GM12878 (cell line): ENCODE measurements around the gene IQGAP3. TPM values are rescaled to one million over a fixed set of nuclear protein-coding genes. Genes with fewer than 3 reads are reported as not detected.

Experiments used
- ASH2L ChIP-seq: fragments of 300-600, 200-600 bp; sonication (generic); IDR thresholded peaks from 2 replicates; pipeline ENCODE4 v1.6.1; 2017; ENCODE audit warnings: low read depth, mild to moderate bottlenecking, borderline replicate concordance
- BCLAF1 ChIP-seq: fragments of 450-650 bp; IDR thresholded peaks from 2 replicates; pipeline ENCODE4 v1.6.1; 2017; ENCODE audit warnings: antibody characterized with exemption, mild to moderate bottlenecking, moderate library complexity
- CBX3 ChIP-seq: fragments of 200-600 bp; sonication (generic); IDR thresholded peaks from 2 replicates; pipeline ENCODE4 v1.6.1; 2016; ENCODE audit warnings: low read depth, borderline replicate concordance
- CEBPB ChIP-seq, 2 experiments: fragments of 150-350 bp in 1 of 2; IDR thresholded peaks; 2 replicates each; pipeline ENCODE4 v1.6.1; 2012 to 2014; ENCODE audit warnings: low read depth in 2 of 2, low read length in 2 of 2, borderline replicate concordance in 1 of 2, inconsistent platforms in 1 of 2
- ETV6 ChIP-seq, 2 experiments: fragments of 450-650 bp in 1 of 2; IDR thresholded peaks in 1 of 2; conservative IDR thresholded peaks in 1 of 2; 2 replicates each; pipeline ENCODE4 v1.6.1; 2014; ENCODE audit warnings: antibody characterized with exemption in 1 of 2, borderline replicate concordance in 1 of 2, low read depth in 1 of 2, mild to moderate bottlenecking in 1 of 2, moderate library complexity in 1 of 2
- MLLT1 ChIP-seq: fragments of 450-650 bp; IDR thresholded peaks from 2 replicates; pipeline ENCODE4 v1.6.1; 2016; ENCODE audit warnings: mild to moderate bottlenecking
- MTA3 ChIP-seq: IDR thresholded peaks from 2 replicates; pipeline ENCODE4 v1.6.1; 2012; ENCODE audit warnings: low read length, inconsistent platforms, borderline replicate concordance
- PRDM15 ChIP-seq: fragments of 450-650 bp; formaldehyde crosslinking; IDR thresholded peaks from 2 replicates; pipeline ENCODE4 v1.4.0; 2020; ENCODE audit warnings: mild to moderate bottlenecking, moderate library complexity
- SIX5 ChIP-seq: IDR thresholded peaks from 2 replicates; pipeline ENCODE4 v1.6.1; 2011; ENCODE audit warnings: mild to moderate bottlenecking, low read depth, low read length, moderate library complexity; ENCODE audit not compliant: severe bottlenecking
- TAF1 ChIP-seq: IDR thresholded peaks from 2 replicates; pipeline ENCODE4 v1.6.1; 2011; ENCODE audit warnings: mild to moderate bottlenecking, low read depth, low read length, borderline replicate concordance
- YBX1 ChIP-seq: fragments of 450-650 bp; IDR thresholded peaks from 2 replicates; pipeline ENCODE4 v1.6.1; 2016; ENCODE audit warnings: antibody characterized with exemption
- YY1 ChIP-seq: IDR thresholded peaks from 2 replicates; pipeline ENCODE4 v1.6.1; 2011; ENCODE audit warnings: low read depth, mild to moderate bottlenecking, low read length
- polyA plus RNA-seq, 11 experiments: library from polyadenylated mRNA; depleted of rRNA in 4 of 11; unstranded in 6 of 11; stranded (reverse) in 5 of 11; fragments of >200 nt; fragmentation: Nextera tagmentation in 4 of 11; fragmentation: Illumina TruSeq in 1 of 11; extraction: Ambion mirVana in 4 of 11; extraction: Trizol in 1 of 11; gene quantifications; 1 replicate in 1 of 11; 2 replicates in 10 of 11; pipeline versions ENCODE4 v1.2.1 to v1.2.3, GENCODE V29; 2011 to 2016; ENCODE audit warnings: inconsistent platforms in 2 of 11, missing spikeins in 2 of 11, low read depth in 1 of 11
- total RNA-seq, 4 experiments: library from RNA; depleted of rRNA in 3 of 4; stranded (reverse); fragments of >200 nt in 3 of 4; fragmentation: Illumina TruSeq in 1 of 4; extraction: Trizol in 1 of 4; gene quantifications; 2 replicates each; pipeline versions ENCODE4 v1.2.1 to v1.2.3, GENCODE V29; 2013 to 2021
- TF ChIP-seq, protein P1 (sequence below): fragments of 450-650 bp; IDR thresholded peaks from 2 replicates; pipeline ENCODE4 v1.6.1; 2018; ENCODE audit warnings: mild to moderate bottlenecking, low read depth, moderate library complexity; ENCODE audit not compliant: partially characterized antibody
- TF ChIP-seq, protein P2 (sequence below): fragments of 450-650 bp; conservative IDR thresholded peaks from 2 replicates; pipeline ENCODE4 v1.6.1; 2017; ENCODE audit warnings: mild to moderate bottlenecking, moderate library complexity

The IQGAP3 gene
- total and polyA plus RNA-seq, 10 of the 15 experiments (the other 5 are each of a cell fraction or from before 2014, with no cell fraction given): 1.1 to 10.7 (median 7.9) TPM

DNA sequence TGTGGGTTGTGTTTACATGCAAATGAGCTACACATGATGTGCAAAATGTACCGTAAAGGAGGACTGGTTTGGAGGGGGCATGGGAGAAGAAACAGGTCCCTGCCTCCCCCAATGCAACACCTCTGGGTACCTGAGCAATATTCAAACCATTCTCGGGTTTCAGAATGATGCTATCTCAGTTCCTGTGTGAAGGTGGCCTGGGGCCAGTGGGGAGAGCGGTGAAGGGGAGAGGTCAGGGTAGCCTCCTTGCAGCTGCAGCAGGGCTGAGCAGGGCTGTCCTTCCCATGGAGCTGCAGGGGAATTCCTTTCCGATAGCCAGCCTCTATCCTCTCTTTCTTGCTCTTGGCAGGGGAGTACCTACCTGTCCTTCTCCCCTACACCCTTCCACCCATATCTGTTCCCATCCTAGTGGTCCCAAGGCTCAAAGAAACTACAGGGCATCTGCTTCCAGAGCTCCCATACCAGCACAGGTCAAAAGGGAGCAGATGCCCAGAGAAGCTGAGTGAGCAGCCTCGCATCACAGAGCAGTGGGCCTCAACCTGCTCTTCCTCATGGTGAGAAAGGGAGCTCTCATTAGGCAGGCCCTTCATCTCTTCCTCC is 83.7 kb downstream of the IQGAP3 start (continued):
- TF ChIP-seq, protein P1, sequence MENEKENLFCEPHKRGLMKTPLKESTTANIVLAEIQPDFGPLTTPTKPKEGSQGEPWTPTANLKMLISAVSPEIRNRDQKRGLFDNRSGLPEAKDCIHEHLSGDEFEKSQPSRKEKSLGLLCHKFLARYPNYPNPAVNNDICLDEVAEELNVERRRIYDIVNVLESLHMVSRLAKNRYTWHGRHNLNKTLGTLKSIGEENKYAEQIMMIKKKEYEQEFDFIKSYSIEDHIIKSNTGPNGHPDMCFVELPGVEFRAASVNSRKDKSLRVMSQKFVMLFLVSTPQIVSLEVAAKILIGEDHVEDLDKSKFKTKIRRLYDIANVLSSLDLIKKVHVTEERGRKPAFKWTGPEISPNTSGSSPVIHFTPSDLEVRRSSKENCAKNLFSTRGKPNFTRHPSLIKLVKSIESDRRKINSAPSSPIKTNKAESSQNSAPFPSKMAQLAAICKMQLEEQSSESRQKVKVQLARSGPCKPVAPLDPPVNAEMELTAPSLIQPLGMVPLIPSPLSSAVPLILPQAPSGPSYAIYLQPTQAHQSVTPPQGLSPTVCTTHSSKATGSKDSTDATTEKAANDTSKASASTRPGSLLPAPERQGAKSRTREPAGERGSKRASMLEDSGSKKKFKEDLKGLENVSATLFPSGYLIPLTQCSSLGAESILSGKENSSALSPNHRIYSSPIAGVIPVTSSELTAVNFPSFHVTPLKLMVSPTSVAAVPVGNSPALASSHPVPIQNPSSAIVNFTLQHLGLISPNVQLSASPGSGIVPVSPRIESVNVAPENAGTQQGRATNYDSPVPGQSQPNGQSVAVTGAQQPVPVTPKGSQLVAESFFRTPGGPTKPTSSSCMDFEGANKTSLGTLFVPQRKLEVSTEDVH: no peak
- TF ChIP-seq, protein P2, sequence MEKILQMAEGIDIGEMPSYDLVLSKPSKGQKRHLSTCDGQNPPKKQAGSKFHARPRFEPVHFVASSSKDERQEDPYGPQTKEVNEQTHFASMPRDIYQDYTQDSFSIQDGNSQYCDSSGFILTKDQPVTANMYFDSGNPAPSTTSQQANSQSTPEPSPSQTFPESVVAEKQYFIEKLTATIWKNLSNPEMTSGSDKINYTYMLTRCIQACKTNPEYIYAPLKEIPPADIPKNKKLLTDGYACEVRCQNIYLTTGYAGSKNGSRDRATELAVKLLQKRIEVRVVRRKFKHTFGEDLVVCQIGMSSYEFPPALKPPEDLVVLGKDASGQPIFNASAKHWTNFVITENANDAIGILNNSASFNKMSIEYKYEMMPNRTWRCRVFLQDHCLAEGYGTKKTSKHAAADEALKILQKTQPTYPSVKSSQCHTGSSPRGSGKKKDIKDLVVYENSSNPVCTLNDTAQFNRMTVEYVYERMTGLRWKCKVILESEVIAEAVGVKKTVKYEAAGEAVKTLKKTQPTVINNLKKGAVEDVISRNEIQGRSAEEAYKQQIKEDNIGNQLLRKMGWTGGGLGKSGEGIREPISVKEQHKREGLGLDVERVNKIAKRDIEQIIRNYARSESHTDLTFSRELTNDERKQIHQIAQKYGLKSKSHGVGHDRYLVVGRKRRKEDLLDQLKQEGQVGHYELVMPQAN: 0 out of 2 replicates have a peak, but pooled peaks have one; percentile 21
- TF ChIP-seq CBX3 (no peak), MTA3 (no peak), MLLT1 (peak; percentile 13; the same call in 1 of the 2 replicates), PRDM15 (CRISPR knock-in tag) (no peak), SIX5 (no peak), YY1 (no peak), CEBPB (IDR thresholded peaks at IDR 0.05; ENCODE audit: borderline replicate concordance in 1 of 2, low read depth in 2 of 2, low read length in 2 of 2) (no peak), ASH2L (no peak), ETV6 (conservative IDR thresholded peaks at IDR 0.05 in 1 of 2, IDR thresholded peaks at IDR 0.05 in 1 of 2; ENCODE audit: borderline replicate concordance in 1 of 2, low read depth in 1 of 2) (no peak; a peak in 1 of 4 replicates), BCLAF1 (no peak), YBX1 (no peak), TAF1 (no peak)
